Spleen (tissue), 7 donors: ENCODE measurements around the gene TRIM28.

Source experiments
- CTCF ChIP-seq, 11 experiments: fragments of 200-600 bp in 7 of 11; fragments of 450-650 bp in 4 of 11; sonication (generic) in 4 of 11; IDR thresholded peaks in 8 of 11; conservative IDR thresholded peaks in 3 of 11; 1 replicate in 7 of 11; 2 replicates in 4 of 11; pipeline versions ENCODE4 v1.4.0 to v1.8.0; 2016 to 2021; ENCODE audit warnings: antibody characterized with exemption in 11 of 11, inconsistent platforms in 4 of 11, mild to moderate bottlenecking in 1 of 11
- POLR2A ChIP-seq, 3 donors: fragments of 450-650 bp; IDR thresholded peaks; one replicate each; pipeline ENCODE4 v1.5.1; 2017; ENCODE audit warnings: antibody characterized with exemption in 3 of 3, mild to moderate bottlenecking in 1 of 3
- POLR2AphosphoS5 ChIP-seq, 3 donors: sonication (generic); formaldehyde crosslinking; IDR thresholded peaks; one replicate each; pipeline ENCODE4 v1.5.1; 2017; ENCODE audit warnings: antibody characterized with exemption in 3 of 3
- donor health status: DM: no; HTN: no; CAD: no; lungs with moderate emphysema.
- donor health status: DM: no; HTN: no; CAD: no.
- donor health status: DM: no; HTN: no; CAD: no.

GRCh38 chr19:58518256-58519086 lies 25.4 kb upstream of the TRIM28 start:
- TF ChIP-seq POLR2A (IDR thresholded peaks at IDR 0.05): no peak
- TF ChIP-seq POLR2AphosphoS5 (IDR thresholded peaks at IDR 0.05): no peak
- TF ChIP-seq CTCF (IDR thresholded peaks at IDR 0.05 in 8 of 11, conservative IDR thresholded peaks at IDR 0.05 in 3 of 11): peak in 6 of 11 experiments; percentile 39 to 66 (median 46)
